ENCODE data around the gene ADORA1. TPM values are rescaled to one million over a fixed set of nuclear protein-coding genes. Genes with fewer than 3 reads are reported as not detected.

The ADORA1 gene
- total RNA-seq, 1 donor from 2014 or later = 0.14 TPM

GRCh38 chr1:203202431-203203245, 75.1 kb downstream of the ADORA1 start:
- no peaks in the 10 kb centered on the region for H3K9me3 Mint-ChIP-seq (ENCODE audit: low read depth)
- no peak for DNase-seq (ENCODE audit: low spot score, unreplicated experiment)
- TF ChIP-seq, protein P1, sequence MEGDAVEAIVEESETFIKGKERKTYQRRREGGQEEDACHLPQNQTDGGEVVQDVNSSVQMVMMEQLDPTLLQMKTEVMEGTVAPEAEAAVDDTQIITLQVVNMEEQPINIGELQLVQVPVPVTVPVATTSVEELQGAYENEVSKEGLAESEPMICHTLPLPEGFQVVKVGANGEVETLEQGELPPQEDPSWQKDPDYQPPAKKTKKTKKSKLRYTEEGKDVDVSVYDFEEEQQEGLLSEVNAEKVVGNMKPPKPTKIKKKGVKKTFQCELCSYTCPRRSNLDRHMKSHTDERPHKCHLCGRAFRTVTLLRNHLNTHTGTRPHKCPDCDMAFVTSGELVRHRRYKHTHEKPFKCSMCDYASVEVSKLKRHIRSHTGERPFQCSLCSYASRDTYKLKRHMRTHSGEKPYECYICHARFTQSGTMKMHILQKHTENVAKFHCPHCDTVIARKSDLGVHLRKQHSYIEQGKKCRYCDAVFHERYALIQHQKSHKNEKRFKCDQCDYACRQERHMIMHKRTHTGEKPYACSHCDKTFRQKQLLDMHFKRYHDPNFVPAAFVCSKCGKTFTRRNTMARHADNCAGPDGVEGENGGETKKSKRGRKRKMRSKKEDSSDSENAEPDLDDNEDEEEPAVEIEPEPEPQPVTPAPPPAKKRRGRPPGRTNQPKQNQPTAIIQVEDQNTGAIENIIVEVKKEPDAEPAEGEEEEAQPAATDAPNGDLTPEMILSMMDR (IDR thresholded peaks at IDR 0.05; ENCODE audit: unreplicated experiment) = no peak
- peaks cover 2% of the 10 kb centered on the region for H3K4me1 Mint-ChIP-seq (ENCODE audit: low read depth)
- peaks cover 73% of the 10 kb centered on the region for H3K27me3 Mint-ChIP-seq
- H3K4me3 Mint-ChIP-seq (ENCODE audit: low read depth) = no peak overlapping the region
- H3K36me3 Mint-ChIP-seq (ENCODE audit: insufficient read depth) = no peaks in the 10 kb centered on the region
- no peak overlapping the region for H3K27ac Mint-ChIP-seq

DNA sequence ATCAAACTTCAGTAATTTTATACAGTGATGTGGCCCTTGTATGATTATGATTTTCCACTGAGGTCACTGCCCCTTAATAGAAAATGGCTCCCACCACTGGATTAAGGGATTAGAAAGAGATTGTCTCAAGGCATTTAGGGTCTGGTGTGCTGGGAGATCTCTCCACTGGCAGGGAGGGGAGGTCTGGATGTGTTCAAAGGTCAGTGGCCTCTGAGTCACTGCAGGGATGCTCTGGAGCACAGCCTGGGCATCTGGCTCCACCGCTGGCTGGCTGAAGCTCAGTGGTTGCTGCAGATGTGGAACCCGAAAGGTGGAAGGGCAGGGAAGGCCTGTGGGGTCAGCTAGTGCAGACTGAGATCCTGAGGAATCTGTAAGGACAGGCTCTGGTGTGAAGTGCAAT, 77.2 kb downstream of the ADORA1 start:
- H3K4me3 Mint-ChIP-seq (ENCODE audit: low read depth) = no peak overlapping the region
- H3K4me1 Mint-ChIP-seq (ENCODE audit: low read depth) = peaks cover 2% of the 10 kb centered on the region
- DNase-seq (ENCODE audit: low spot score, unreplicated experiment) = no peak
- H3K27ac Mint-ChIP-seq = no peak overlapping the region
- no peaks in the 10 kb centered on the region for H3K9me3 Mint-ChIP-seq (ENCODE audit: low read depth)
- TF ChIP-seq, protein P1 (IDR thresholded peaks at IDR 0.05; ENCODE audit: unreplicated experiment) = no peak
- peaks cover 71% of the 10 kb centered on the region for H3K27me3 Mint-ChIP-seq
- no peaks in the 10 kb centered on the region for H3K36me3 Mint-ChIP-seq (ENCODE audit: insufficient read depth)

DNA sequence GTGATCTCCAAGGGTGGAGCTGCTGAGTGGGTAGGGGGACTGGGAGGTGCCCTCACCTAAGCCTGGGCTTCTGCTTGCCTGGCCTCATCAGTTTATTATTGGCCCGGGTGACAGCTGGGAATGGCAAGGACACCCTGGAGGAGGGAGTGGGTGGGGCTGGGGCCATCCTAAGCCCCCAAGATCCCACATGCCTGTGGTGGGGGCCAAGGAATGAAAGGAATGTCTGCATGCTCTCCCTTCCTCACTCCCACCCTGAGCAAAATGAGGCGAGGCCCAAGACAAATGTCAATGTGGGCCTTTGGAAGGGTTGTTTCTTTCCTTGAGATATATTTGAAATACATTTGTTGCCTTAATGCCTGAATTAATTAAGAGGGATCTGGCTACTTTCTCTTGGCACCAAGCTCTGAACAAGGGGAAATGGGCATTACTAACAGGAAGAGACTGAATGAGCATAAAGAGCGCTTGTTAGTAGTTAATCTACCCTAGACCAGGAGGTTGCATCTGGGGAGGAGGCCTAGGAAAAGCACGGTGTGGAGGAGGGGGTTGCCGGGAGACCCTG, 78.7 kb downstream of the ADORA1 start:
- Mint-ChIP-seq H3K27me3 (peaks cover 65% of the 10 kb centered on the region), H3K27ac (no peak overlapping the region), H3K4me3 (ENCODE audit: low read depth) (no peak overlapping the region), H3K36me3 (ENCODE audit: insufficient read depth) (no peaks in the 10 kb centered on the region), H3K9me3 (ENCODE audit: low read depth) (no peaks in the 10 kb centered on the region), H3K4me1 (ENCODE audit: low read depth) (peaks cover 2% of the 10 kb centered on the region)
- TF ChIP-seq, protein P1 (IDR thresholded peaks at IDR 0.05; ENCODE audit: unreplicated experiment) = no peak
- no peak for DNase-seq (ENCODE audit: low spot score, unreplicated experiment)

DNA sequence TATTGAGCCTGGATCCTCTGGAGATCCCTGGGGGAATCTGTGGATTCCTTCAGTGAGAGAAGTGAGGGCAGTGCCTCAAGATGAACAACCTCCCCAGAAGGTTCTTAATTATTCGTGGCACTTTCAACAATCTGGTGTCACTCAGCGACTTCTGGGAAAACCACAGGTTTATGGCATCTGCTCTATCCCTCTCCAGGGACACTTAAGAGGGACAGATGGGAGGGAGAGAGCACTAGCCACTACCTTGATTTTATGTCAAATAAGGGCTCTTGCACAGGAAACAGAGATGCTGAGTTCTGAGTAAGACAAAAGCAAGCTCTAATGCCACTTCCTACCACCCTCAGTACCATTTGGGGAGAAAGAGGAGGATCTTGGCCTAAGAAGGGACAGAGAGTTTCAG, 80.2 kb downstream of the ADORA1 start:
- DNase-seq (ENCODE audit: low spot score, unreplicated experiment) = no peak
- Mint-ChIP-seq H3K27me3 (peaks cover 57% of the 10 kb centered on the region), H3K4me1 (ENCODE audit: low read depth) (peaks cover 2% of the 10 kb centered on the region), H3K4me3 (ENCODE audit: low read depth) (no peak overlapping the region), H3K9me3 (ENCODE audit: low read depth) (no peaks in the 10 kb centered on the region), H3K27ac (no peak overlapping the region), H3K36me3 (ENCODE audit: insufficient read depth) (no peaks in the 10 kb centered on the region)
- TF ChIP-seq, protein P1 (IDR thresholded peaks at IDR 0.05; ENCODE audit: unreplicated experiment) = no peak

GRCh38 chr1:203208181-203208580, 80.7 kb downstream of the ADORA1 start:
- peaks cover 57% of the 10 kb centered on the region for H3K27me3 Mint-ChIP-seq
- no peaks in the 10 kb centered on the region for H3K36me3 Mint-ChIP-seq (ENCODE audit: insufficient read depth)

More at GRCh38 chr1:203208181-203208580, 80.7 kb downstream of the ADORA1 start:
- no peak overlapping the region for H3K4me3 Mint-ChIP-seq (ENCODE audit: low read depth)
- H3K27ac Mint-ChIP-seq = no peak overlapping the region
- TF ChIP-seq, protein P1 (IDR thresholded peaks at IDR 0.05; ENCODE audit: unreplicated experiment) = no peak
- no peaks in the 10 kb centered on the region for H3K9me3 Mint-ChIP-seq (ENCODE audit: low read depth)
- H3K4me1 Mint-ChIP-seq (ENCODE audit: low read depth) = peaks cover 2% of the 10 kb centered on the region
- DNase-seq (ENCODE audit: low spot score, unreplicated experiment) = no peak

All from progenitor cell of endocrine pancreas (in vitro differentiated cells).